ENCODE measurements around the gene SWAP70. TPM values are rescaled to one million over a fixed set of nuclear protein-coding genes. Genes with fewer than 3 reads are reported as not detected.

The SWAP70 gene
- total RNA-seq, 1 experiment from 2014 or later: 21.1 TPM

DNA sequence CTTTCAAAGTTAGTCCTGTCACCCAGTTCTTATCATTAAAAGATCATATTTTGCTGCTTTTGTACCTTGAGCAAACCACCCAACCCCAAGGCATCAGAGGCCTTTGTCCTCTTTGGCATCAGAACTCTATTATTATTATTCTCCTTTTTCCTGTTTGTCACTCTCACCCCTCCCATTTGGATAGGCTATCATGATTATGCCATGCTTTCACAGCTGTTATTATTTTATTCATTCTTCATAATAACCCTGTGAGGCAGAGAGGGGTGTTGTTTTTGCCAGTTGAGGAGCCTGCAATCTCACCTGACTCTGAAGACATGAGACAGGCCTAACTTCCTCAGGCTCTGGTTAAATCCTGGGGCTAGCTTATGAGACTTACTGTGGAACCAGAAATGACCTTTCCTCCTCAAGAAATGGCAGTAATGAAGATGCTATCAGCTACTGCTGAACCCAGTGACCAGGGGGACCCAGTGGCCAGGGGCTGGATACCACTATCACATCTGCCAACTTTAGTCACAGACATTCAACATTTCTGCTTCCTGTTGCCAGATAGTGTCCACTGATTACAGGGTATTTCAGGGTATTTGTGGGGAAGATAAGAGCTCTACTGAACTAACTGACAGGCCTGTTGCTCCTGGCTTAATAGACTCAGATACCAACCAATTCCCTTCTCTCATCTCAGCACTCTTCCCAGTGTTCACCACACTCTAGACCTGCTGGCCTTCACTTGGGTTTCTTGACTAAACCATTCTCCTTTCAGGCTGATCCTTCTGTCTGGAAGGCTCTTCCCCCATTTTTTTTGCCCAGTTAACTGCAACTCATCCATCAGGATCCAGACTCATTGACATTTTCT lies 11.8 kb upstream of the SWAP70 start:
- DNase-seq (ENCODE audit: low spot score): no peak
- CTCF ChIA-PET: no interaction called here

GRCh38 chr11:9653871-9654270 lies 10.0 kb upstream of the SWAP70 start:
- no peak for TF ChIP-seq CTCF (conservative IDR thresholded peaks at IDR 0.05; ENCODE audit: low read depth, low read length)
- no peak for TF ChIP-seq EZH2 (IDR thresholded peaks at IDR 0.05; ENCODE audit: borderline replicate concordance, low read depth, low read length, poor library complexity, severe bottlenecking)
- H3K27me3 ChIP-seq (replicated peaks; ENCODE audit: insufficient read depth, low read depth, low read length, poor library complexity): no peaks in the 10 kb centered on the region
- no peak for DNase-seq (ENCODE audit: low spot score)
- no peaks in the 10 kb centered on the region for H3K4me1 ChIP-seq (ENCODE audit: insufficient read depth, low read length, poor library complexity, severe bottlenecking)
- no peak overlapping the region for H3K4me3 ChIP-seq (ENCODE audit: low read depth, low read length, poor library complexity, severe bottlenecking)
- intact Hi-C loops (cut with micrococcal nuclease; ENCODE audit: unreplicated experiment): no loop called here
- ChIA-PET CTCF (no interaction called here), POLR2A (ENCODE audit: low non-redundant PET) (no interaction called here)
- peaks cover 6% of the 10 kb centered on the region for H3K9me3 ChIP-seq (ENCODE audit: low read depth, low read length, poor library complexity, severe bottlenecking)
- no peak overlapping the region for H3K27ac ChIP-seq (ENCODE audit: low read depth, low read length, poor library complexity, severe bottlenecking)
- BruUV-seq (replicated peaks): no TSS peak
- H3K36me3 ChIP-seq (ENCODE audit: insufficient read depth, low read length, poor library complexity, severe bottlenecking): no peaks in the 10 kb centered on the region

More for the DNA sequence above, 11.8 kb upstream of the SWAP70 start:
- intact Hi-C loops (cut with micrococcal nuclease; ENCODE audit: unreplicated experiment): no loop called here
- no TSS peak for BruUV-seq (replicated peaks)
- Histone ChIP-seq H3K36me3 (ENCODE audit: insufficient read depth, low read length, poor library complexity, severe bottlenecking) (no peaks in the 10 kb centered on the region), H3K4me3 (ENCODE audit: low read depth, low read length, poor library complexity, severe bottlenecking) (no peak overlapping the region), H3K27me3 (replicated peaks; ENCODE audit: insufficient read depth, low read depth, low read length, poor library complexity) (no peaks in the 10 kb centered on the region), H3K9me3 (ENCODE audit: low read depth, low read length, poor library complexity, severe bottlenecking) (peaks cover 6% of the 10 kb centered on the region), H3K4me1 (ENCODE audit: insufficient read depth, low read length, poor library complexity, severe bottlenecking) (no peaks in the 10 kb centered on the region), H3K27ac (ENCODE audit: low read depth, low read length, poor library complexity, severe bottlenecking) (no peak overlapping the region)
- POLR2A ChIA-PET (ENCODE audit: low non-redundant PET): no interaction called here
- TF ChIP-seq EZH2 (IDR thresholded peaks at IDR 0.05; ENCODE audit: borderline replicate concordance, low read depth, low read length, poor library complexity, severe bottlenecking) (no peak), CTCF (conservative IDR thresholded peaks at IDR 0.05; ENCODE audit: low read depth, low read length) (no peak)

DNA sequence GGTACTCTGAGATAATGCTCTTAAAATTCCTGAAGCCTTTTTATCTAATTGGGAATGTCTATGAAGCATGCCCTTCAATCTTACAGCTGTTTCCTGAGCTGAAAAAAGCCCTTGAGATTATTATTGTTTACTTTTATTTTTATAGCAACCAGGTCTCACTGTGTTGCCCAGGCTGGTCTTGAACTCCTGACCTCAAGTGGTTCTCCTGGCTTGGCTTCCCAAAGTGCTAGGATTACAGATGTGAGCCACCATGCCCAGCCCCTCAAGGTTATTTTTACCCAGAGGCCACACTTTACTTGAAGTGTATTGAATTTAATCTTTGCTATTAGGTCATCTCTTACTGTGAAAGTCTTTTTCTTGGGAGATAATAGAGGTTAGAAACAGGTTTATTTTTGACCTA lies 7.0 kb upstream of the SWAP70 start:
- no peak for DNase-seq (ENCODE audit: low spot score)
- Histone ChIP-seq H3K27ac (ENCODE audit: low read depth, low read length, poor library complexity, severe bottlenecking) (no peak overlapping the region), H3K4me1 (ENCODE audit: insufficient read depth, low read length, poor library complexity, severe bottlenecking) (no peaks in the 10 kb centered on the region), H3K9me3 (ENCODE audit: low read depth, low read length, poor library complexity, severe bottlenecking) (peaks cover 6% of the 10 kb centered on the region), H3K27me3 (replicated peaks; ENCODE audit: insufficient read depth, low read depth, low read length, poor library complexity) (no peaks in the 10 kb centered on the region), H3K36me3 (ENCODE audit: insufficient read depth, low read length, poor library complexity, severe bottlenecking) (no peaks in the 10 kb centered on the region), H3K4me3 (ENCODE audit: low read depth, low read length, poor library complexity, severe bottlenecking) (no peak overlapping the region)
- ChIA-PET CTCF (no interaction called here), POLR2A (ENCODE audit: low non-redundant PET) (no interaction called here)
- intact Hi-C loops (cut with micrococcal nuclease; ENCODE audit: unreplicated experiment): no loop called here
- TF ChIP-seq CTCF (conservative IDR thresholded peaks at IDR 0.05; ENCODE audit: low read depth, low read length): no peak
- TF ChIP-seq EZH2 (IDR thresholded peaks at IDR 0.05; ENCODE audit: borderline replicate concordance, low read depth, low read length, poor library complexity, severe bottlenecking): no peak
- no TSS peak for BruUV-seq (replicated peaks)
